ENCODE data around the gene EFHC2. TPM values are rescaled to one million over a fixed set of nuclear protein-coding genes. Genes with fewer than 3 reads are reported as not detected.

EFHC2 gene
- total and polyA plus RNA-seq, 2 donors = 2.0 to 6.1 TPM

DNA sequence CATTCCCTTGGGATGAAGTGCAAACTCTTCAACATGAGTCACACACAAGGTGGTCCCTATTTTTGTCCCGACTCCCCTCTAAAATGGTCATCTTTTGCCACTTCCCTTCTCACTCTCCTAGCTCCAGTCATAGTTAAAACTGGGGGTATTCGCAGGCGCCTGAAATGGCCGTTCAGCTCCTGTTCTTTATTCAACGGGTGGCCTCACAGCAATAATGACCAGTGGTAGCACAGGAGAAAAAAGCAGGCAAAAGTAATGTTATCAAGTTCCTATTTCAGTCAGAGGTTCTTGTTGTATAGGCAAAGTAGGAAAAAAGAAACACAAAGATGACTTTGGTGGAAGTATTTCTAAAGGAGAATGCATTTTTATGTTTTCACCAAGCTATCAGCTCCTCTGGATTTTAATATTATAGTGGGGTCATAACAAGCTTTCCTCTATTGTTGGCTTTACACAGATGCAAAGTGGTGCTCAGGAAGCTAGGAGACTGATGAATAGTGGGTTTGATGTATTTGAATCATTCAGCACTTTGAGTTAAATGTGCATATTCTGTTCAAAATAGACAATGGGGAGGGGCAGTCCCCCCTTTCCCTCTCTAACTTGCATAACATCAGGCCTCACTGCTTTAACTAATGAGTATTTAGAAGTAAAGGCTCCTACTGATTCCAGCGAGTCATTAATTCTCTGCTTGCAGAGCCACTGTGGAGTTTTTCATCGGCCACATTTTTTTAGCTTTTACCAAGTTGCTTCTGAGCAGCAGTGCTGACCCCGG is 199.1 kb downstream of the EFHC2 start:
- DNase-seq (ENCODE audit: extremely low spot score) = no peak
- WGBS = 74% methylated on average over 8 of the region's 8 CpGs
- Histone ChIP-seq H3K4me3 (ENCODE audit: low read depth, low read length) (no peak overlapping the region), H3K36me3 (ENCODE audit: insufficient read depth) (no peaks in the 10 kb centered on the region), H3K4me1 (ENCODE audit: insufficient read depth) (no peaks in the 10 kb centered on the region), H3K27ac (ENCODE audit: low read depth) (no peak overlapping the region)

DNA sequence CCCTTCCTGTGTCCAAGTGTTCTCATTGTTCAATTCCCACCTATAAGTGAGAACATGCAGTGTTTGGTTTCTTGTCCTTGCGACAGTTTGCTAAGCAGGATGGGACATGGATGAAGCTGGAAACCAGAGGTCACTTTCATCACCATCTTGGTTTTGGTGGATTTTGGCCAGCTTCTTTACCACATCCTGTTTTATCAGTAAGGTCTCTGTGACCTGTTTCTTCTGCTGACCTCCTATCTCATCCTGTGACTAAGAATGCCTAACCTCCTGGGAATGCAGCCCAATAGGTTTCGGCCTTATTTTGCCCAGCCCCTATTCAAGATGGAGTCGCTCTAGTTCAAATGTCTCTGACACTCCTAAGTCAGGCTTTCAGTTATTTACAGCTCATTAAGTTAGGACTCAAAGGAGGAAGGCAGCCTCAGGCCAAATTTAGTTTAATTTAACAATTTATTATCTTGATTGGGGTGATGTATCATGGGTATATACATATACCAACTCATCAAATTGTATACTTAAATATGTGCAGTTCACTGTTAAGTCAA is 200.3 kb downstream of the EFHC2 start:
- Histone ChIP-seq H3K27ac (ENCODE audit: low read depth) (no peak overlapping the region), H3K4me1 (ENCODE audit: insufficient read depth) (no peaks in the 10 kb centered on the region), H3K4me3 (ENCODE audit: low read depth, low read length) (no peak overlapping the region), H3K36me3 (ENCODE audit: insufficient read depth) (no peaks in the 10 kb centered on the region)
- WGBS = 95% methylated on average over 3 of the region's 3 CpGs
- no peak for DNase-seq (ENCODE audit: extremely low spot score)

- DNase-seq (ENCODE audit: extremely low spot score) = no peak
- 67% methylated on average over 2 of the region's 2 CpGs for WGBS
- Histone ChIP-seq H3K4me1 (ENCODE audit: insufficient read depth) (no peaks in the 10 kb centered on the region), H3K36me3 (ENCODE audit: insufficient read depth) (no peaks in the 10 kb centered on the region), H3K4me3 (ENCODE audit: low read depth, low read length) (no peak overlapping the region), H3K27ac (ENCODE audit: low read depth) (no peak overlapping the region)
These were observed 213.3 kb downstream of the EFHC2 start for GRCh38 chrX:44130189-44130588.

DNA sequence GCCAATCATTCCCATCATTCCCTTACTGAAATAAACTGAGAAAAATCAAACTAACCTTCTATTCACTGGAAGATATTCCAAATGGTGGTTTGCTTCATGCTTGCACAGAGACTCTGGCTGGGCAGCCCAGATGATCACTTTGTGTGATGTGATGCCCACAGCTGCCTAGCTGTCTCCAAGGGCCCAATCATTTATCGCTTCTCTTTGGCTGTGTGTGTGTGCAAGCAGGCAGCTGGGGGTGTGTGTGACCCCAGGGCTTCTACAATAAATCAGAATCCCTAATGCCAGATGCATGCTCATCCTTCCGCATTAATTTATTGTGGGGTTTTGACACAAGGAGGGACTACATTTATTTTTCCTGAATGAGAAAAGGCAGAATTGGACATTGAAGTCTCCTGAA is 230.1 kb downstream of the EFHC2 start:
- DNase-seq (ENCODE audit: extremely low spot score) = no peak
- WGBS = 96% methylated on average over 2 of the region's 2 CpGs
- H3K27ac ChIP-seq (ENCODE audit: low read depth) = no peak overlapping the region
- H3K4me3 ChIP-seq (ENCODE audit: low read depth, low read length) = no peak overlapping the region
- H3K4me1 ChIP-seq (ENCODE audit: insufficient read depth) = no peaks in the 10 kb centered on the region
- no peaks in the 10 kb centered on the region for H3K36me3 ChIP-seq (ENCODE audit: insufficient read depth)

DNA sequence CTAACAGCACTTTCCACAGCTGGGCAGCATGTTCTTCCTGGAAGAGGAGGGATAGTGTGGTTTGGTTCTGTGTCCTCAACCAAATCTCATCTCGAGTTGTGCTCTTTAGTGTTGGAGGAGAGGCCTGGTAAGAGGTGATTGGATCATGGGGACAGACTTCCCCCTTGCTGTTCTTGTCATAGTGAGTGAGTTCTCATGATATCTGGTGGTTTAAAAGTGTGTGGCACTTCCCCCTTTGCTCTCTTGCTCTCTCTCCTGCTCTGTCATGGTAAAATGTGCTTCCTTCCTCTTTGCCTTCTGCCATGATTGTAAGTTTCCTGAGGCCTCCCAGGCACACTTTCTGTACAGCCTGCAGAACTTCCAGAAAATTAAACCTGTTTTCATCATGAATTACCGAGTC is 236.6 kb downstream of the EFHC2 start:
- 83% methylated on average over 2 of the region's 2 CpGs for WGBS
- Histone ChIP-seq H3K4me3 (ENCODE audit: low read depth, low read length) (no peak overlapping the region), H3K27ac (ENCODE audit: low read depth) (no peak overlapping the region), H3K4me1 (ENCODE audit: insufficient read depth) (no peaks in the 10 kb centered on the region), H3K36me3 (ENCODE audit: insufficient read depth) (no peaks in the 10 kb centered on the region)
- DNase-seq (ENCODE audit: extremely low spot score) = no peak

GRCh38 chrX:44105228-44105913 is 238.1 kb downstream of the EFHC2 start:
- DNase-seq (ENCODE audit: extremely low spot score) = no peak
- 81% methylated on average over 12 of the region's 12 CpGs for WGBS
- H3K4me3 ChIP-seq (ENCODE audit: low read depth, low read length) = no peak overlapping the region
- H3K36me3 ChIP-seq (ENCODE audit: insufficient read depth) = no peaks in the 10 kb centered on the region
- no peak overlapping the region for H3K27ac ChIP-seq (ENCODE audit: low read depth)
- no peaks in the 10 kb centered on the region for H3K4me1 ChIP-seq (ENCODE audit: insufficient read depth)

DNA sequence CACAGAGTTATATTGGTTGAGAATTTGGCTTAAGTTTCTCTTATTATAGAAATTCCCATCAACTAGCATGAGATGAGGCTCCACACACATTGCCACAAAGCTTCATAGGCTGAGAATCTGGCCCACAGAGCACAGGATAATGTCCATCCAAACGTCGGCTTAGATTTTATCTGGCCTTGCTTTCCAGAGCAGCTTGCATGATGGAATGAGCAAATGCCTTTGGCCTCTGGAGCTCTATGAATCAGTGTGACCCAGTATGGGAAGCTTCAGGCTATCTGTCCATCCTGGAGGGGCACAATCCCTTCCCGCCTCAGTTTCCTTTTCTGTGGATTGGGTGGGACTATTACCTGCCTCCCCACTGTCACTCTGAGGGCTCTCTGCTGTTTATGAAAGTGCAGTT is 238.8 kb downstream of the EFHC2 start:
- WGBS = 66% methylated on average over 3 of the region's 3 CpGs
- Histone ChIP-seq H3K27ac (ENCODE audit: low read depth) (no peak overlapping the region), H3K4me1 (ENCODE audit: insufficient read depth) (no peaks in the 10 kb centered on the region), H3K4me3 (ENCODE audit: low read depth, low read length) (no peak overlapping the region), H3K36me3 (ENCODE audit: insufficient read depth) (no peaks in the 10 kb centered on the region)
- no peak for DNase-seq (ENCODE audit: extremely low spot score)

DNA sequence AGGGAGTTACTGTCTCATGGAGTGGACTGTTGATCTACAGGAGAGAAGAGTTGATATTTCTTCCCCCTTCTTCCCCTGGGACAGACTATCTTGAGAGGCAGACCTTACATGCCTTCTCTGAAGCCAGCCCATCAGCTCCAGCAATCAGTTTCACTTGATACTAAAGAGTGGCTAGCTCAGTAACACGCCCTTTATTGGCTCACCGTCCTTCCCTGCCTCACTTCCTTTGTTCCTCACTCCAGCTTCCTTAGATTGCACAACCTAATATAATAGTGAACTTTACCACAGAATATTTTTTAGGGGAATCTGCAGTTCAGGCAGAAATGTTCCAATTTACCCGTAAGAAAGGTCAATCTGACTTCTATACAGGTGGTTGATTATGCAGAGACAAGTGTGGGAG is 242.2 kb downstream of the EFHC2 start:
- no peak for DNase-seq (ENCODE audit: extremely low spot score)
- no peaks in the 10 kb centered on the region for H3K36me3 ChIP-seq (ENCODE audit: insufficient read depth)
- 83% methylated on average over 3 of the region's 3 CpGs for WGBS
- no peak overlapping the region for H3K27ac ChIP-seq (ENCODE audit: low read depth)
- H3K4me3 ChIP-seq (ENCODE audit: low read depth, low read length) = no peak overlapping the region
- H3K4me1 ChIP-seq (ENCODE audit: insufficient read depth) = no peaks in the 10 kb centered on the region

GRCh38 chrX:44099366-44099765 is 244.1 kb downstream of the EFHC2 start:
- Histone ChIP-seq H3K36me3 (ENCODE audit: insufficient read depth) (no peaks in the 10 kb centered on the region), H3K4me1 (ENCODE audit: insufficient read depth) (no peaks in the 10 kb centered on the region), H3K27ac (ENCODE audit: low read depth) (no peak overlapping the region), H3K4me3 (ENCODE audit: low read depth, low read length) (no peak overlapping the region)
- DNase-seq (ENCODE audit: extremely low spot score) = no peak
- 85% methylated on average over 2 of the region's 2 CpGs for WGBS

Other genes with a start within 250 kb of the EFHC2 start
- gene FUNDC1, start 199.2 kb upstream of the EFHC2 start, total RNA-seq = 16.7 TPM
- 15.1 TPM for gene FUNDC1, start 199.2 kb upstream of the EFHC2 start, polyA plus RNA-seq